Colonic mucosa (tissue), 4 donors: ENCODE results near the gene SGSM1. TPM values are rescaled to one million over a fixed set of nuclear protein-coding genes. Genes with fewer than 3 reads are reported as not detected.

ENCODE experiments used
- DNase-seq: peaks from one replicate; pipeline ENCODE4 v3.0.0-alpha.2; 2020
- H3K27ac ChIP-seq: fragments of 200-600 bp; one replicate; pipeline ENCODE4 v1.8.0; 2021
- H3K27me3 ChIP-seq: fragments of 200-600 bp; one replicate; pipeline ENCODE4 v1.8.0; 2021
- H3K36me3 ChIP-seq: fragments of 200-600 bp; one replicate; pipeline ENCODE4 v1.8.0; 2021
- H3K4me1 ChIP-seq: fragments of 200-600 bp; one replicate; pipeline ENCODE4 v1.8.0; 2021; ENCODE audit warnings: mild to moderate bottlenecking
- H3K4me3 ChIP-seq: fragments of 200-600 bp; one replicate; pipeline ENCODE4 v1.8.0; 2021
- H3K9ac ChIP-seq, 2 donors: one replicate each; pipeline ENCODE4 v1.7.0; 2013; ENCODE audit warnings: control low read depth in 2 of 2, low read depth in 2 of 2, low read length in 2 of 2
- H3K9me3 ChIP-seq: fragments of 200-600 bp; one replicate; pipeline ENCODE4 v1.8.0; 2021
- intact Hi-C: fragments of 100-400 bp; cut with DNase I; formaldehyde crosslinking; loops from one replicate; pipeline ENCODE4 v1.14.1; 2022
- total RNA-seq, 2 donors: library from RNA; stranded (reverse); fragmentation: NEBNext Ultra II Directional in 1 of 2; extraction: Animal tissue kit (Norgen Biotek cat#: 25700) in 1 of 2; gene quantifications; one replicate each; pipeline ENCODE4 v1.2.1, GENCODE V29; 2021
- TF ChIP-seq, protein P1 (sequence below): fragments of 200-600 bp; IDR thresholded peaks from one replicate; pipeline ENCODE4 v1.8.0; 2022; ENCODE audit warnings: antibody characterized with exemption, mild to moderate bottlenecking
- donor health status: healthy.
- donor health status: DM: no; HTN: no; CAD: no.
- donor health status: DM: no; HTN: no; CAD: no.

The SGSM1 gene
- total RNA-seq, 2 donors from 2014 or later: 3.3 to 3.9 TPM

GRCh38 chr22:24776525-24776924, 29.5 kb upstream of the SGSM1 start:
- H3K36me3 ChIP-seq: no peaks in the 10 kb centered on the region
- no peak overlapping the region for H3K9ac ChIP-seq
- intact Hi-C loops: loop anchor here (10.0 kb wide), 1 partner anchor 158 kb away; no protein-coding TSS in a partner anchor
- no peak overlapping the region for H3K4me3 ChIP-seq
- H3K9me3 ChIP-seq: no peaks in the 10 kb centered on the region
- no peaks in the 10 kb centered on the region for H3K4me1 ChIP-seq
- H3K27me3 ChIP-seq: no peaks in the 10 kb centered on the region
- H3K27ac ChIP-seq: no peak overlapping the region
- DNase-seq: no peak
- TF ChIP-seq, protein P1, sequence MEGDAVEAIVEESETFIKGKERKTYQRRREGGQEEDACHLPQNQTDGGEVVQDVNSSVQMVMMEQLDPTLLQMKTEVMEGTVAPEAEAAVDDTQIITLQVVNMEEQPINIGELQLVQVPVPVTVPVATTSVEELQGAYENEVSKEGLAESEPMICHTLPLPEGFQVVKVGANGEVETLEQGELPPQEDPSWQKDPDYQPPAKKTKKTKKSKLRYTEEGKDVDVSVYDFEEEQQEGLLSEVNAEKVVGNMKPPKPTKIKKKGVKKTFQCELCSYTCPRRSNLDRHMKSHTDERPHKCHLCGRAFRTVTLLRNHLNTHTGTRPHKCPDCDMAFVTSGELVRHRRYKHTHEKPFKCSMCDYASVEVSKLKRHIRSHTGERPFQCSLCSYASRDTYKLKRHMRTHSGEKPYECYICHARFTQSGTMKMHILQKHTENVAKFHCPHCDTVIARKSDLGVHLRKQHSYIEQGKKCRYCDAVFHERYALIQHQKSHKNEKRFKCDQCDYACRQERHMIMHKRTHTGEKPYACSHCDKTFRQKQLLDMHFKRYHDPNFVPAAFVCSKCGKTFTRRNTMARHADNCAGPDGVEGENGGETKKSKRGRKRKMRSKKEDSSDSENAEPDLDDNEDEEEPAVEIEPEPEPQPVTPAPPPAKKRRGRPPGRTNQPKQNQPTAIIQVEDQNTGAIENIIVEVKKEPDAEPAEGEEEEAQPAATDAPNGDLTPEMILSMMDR: no peak

GRCh38 chr22:24789516-24789915, 16.5 kb upstream of the SGSM1 start:
- Histone ChIP-seq H3K9ac (no peak overlapping the region), H3K4me3 (no peak overlapping the region), H3K36me3 (no peaks in the 10 kb centered on the region), H3K4me1 (no peaks in the 10 kb centered on the region), H3K27ac (no peak overlapping the region), H3K27me3 (no peaks in the 10 kb centered on the region), H3K9me3 (no peaks in the 10 kb centered on the region)
- DNase-seq: no peak
- intact Hi-C loops: no loop called here
- TF ChIP-seq, protein P1: no peak

GRCh38 chr22:24791362-24791761, 14.6 kb upstream of the SGSM1 start:
- TF ChIP-seq, protein P1: no peak
- no peaks in the 10 kb centered on the region for H3K27me3 ChIP-seq
- intact Hi-C loops: no loop called here
- no peaks in the 10 kb centered on the region for H3K36me3 ChIP-seq
- no peak for DNase-seq
- H3K9me3 ChIP-seq: no peaks in the 10 kb centered on the region
- H3K4me3 ChIP-seq: no peak overlapping the region
- H3K4me1 ChIP-seq: no peaks in the 10 kb centered on the region
- no peak overlapping the region for H3K9ac ChIP-seq
- H3K27ac ChIP-seq: no peak overlapping the region

GRCh38 chr22:24796056-24796455, 10.0 kb upstream of the SGSM1 start:
- no peak for DNase-seq
- H3K9me3 ChIP-seq: no peaks in the 10 kb centered on the region
- no peak overlapping the region for H3K9ac ChIP-seq
- no peak overlapping the region for H3K27ac ChIP-seq
- TF ChIP-seq, protein P1: no peak
- H3K4me1 ChIP-seq: no peaks in the 10 kb centered on the region
- no peak overlapping the region for H3K4me3 ChIP-seq
- H3K27me3 ChIP-seq: no peaks in the 10 kb centered on the region
- intact Hi-C loops: no loop called here
- H3K36me3 ChIP-seq: no peaks in the 10 kb centered on the region

- intact Hi-C loops: no loop called here
- no peak overlapping the region for H3K4me3 ChIP-seq
- TF ChIP-seq, protein P1: no peak
Measured at GRCh38 chr22:24796860-24797259, 9.2 kb upstream of the SGSM1 start.

More at GRCh38 chr22:24796860-24797259, 9.2 kb upstream of the SGSM1 start:
- no peaks in the 10 kb centered on the region for H3K4me1 ChIP-seq
- DNase-seq: no peak
- no peaks in the 10 kb centered on the region for H3K27me3 ChIP-seq
- H3K27ac ChIP-seq: no peak overlapping the region
- H3K36me3 ChIP-seq: no peaks in the 10 kb centered on the region
- H3K9me3 ChIP-seq: no peaks in the 10 kb centered on the region
- H3K9ac ChIP-seq: no peak overlapping the region
